HG03520 (cell line): ENCODE data around the gene SUMO4.
"Not testable (repeated sequence)": the region's sequence is repeated elsewhere in the genome, so short reads cannot be mapped to it uniquely, and the experiment has no call there.

Experiments
- ATAC-seq: cut with Tn5 transposase; IDR thresholded peaks from one replicate; pipeline ENCODE4 v1.9.1; 2021; ENCODE audit warnings: mild to moderate bottlenecking, moderate library complexity; ENCODE audit not compliant: unreplicated experiment

The SUMO4 gene

GRCh38 chr6:149431905-149432775 is 32.1 kb downstream of the SUMO4 start:
- ATAC-seq: no peak

GRCh38 chr6:149433405-149433804 is 33.3 kb downstream of the SUMO4 start:
- ATAC-seq: no peak

GRCh38 chr6:149433881-149434280 is 33.8 kb downstream of the SUMO4 start:
- ATAC-seq: no peak

- no peak for ATAC-seq
Observed at GRCh38 chr6:149435919-149436586, 36.0 kb downstream of the SUMO4 start.

GRCh38 chr6:149436647-149437046 is 36.6 kb downstream of the SUMO4 start:
- ATAC-seq: no peak

GRCh38 chr6:149437212-149437611 is 37.1 kb downstream of the SUMO4 start:
- ATAC-seq: no peak

GRCh38 chr6:149438855-149439254 is 38.8 kb downstream of the SUMO4 start:
- no peak for ATAC-seq

- no peak for ATAC-seq
Observed at GRCh38 chr6:149439626-149440025, 39.6 kb downstream of the SUMO4 start.

GRCh38 chr6:149440735-149441671 is 40.9 kb downstream of the SUMO4 start:
- no peak for ATAC-seq

- no peak for ATAC-seq
Observed at GRCh38 chr6:149441740-149442139, 41.7 kb downstream of the SUMO4 start.

- no peak for ATAC-seq
Observed at GRCh38 chr6:149443411-149444181, 43.5 kb downstream of the SUMO4 start.

GRCh38 chr6:149444360-149445094 is 44.5 kb downstream of the SUMO4 start:
- ATAC-seq: not testable (repeated sequence)

- no peak for ATAC-seq
Observed at GRCh38 chr6:149445095-149445466, 45.0 kb downstream of the SUMO4 start.

GRCh38 chr6:149445573-149445972 is 45.5 kb downstream of the SUMO4 start:
- no peak for ATAC-seq

- no peak for ATAC-seq
Observed at GRCh38 chr6:149446791-149447376, 46.8 kb downstream of the SUMO4 start.

- ATAC-seq: no peak
Observed at GRCh38 chr6:149448821-149449453, 48.9 kb downstream of the SUMO4 start.

GRCh38 chr6:149449831-149450678 is 50.0 kb downstream of the SUMO4 start:
- ATAC-seq: no peak
